GM19455 (cell line): ENCODE results near the gene SULT6B1.
A peak's percentile ranks its signal among the peaks of the same experiment; 100 is the strongest.
"Not testable (repeated sequence)": the region's sequence is repeated elsewhere in the genome, so short reads cannot be mapped to it uniquely, and the experiment has no call there.

ENCODE experiments used
- ATAC-seq: cut with Tn5 transposase; IDR thresholded peaks from one replicate; pipeline ENCODE4 v1.9.1; 2021; ENCODE audit not compliant: unreplicated experiment

Gene SULT6B1

GRCh38 chr2:37188570-37188969 lies at the start of gene SULT6B1:
Gene SULT6B1, minus strand, starts transcription at chr2:37188670. Its CDS starts 30 bp downstream, at chr2:37188640.
- ATAC-seq: no peak

- no peak for ATAC-seq
Observed at GRCh38 chr2:37232131-37232933, 43.9 kb upstream of the SULT6B1 start.

- ATAC-seq: peak; percentile 96
Observed at GRCh38 chr2:37231241-37232130, 43.0 kb upstream of the SULT6B1 start, which contains the start of the genes CEBPZ and NDUFAF7. Gene CEBPZ, minus strand, starts transcription at chr2:37231596. Its CDS starts 29 bp downstream, at chr2:37231567. Gene NDUFAF7, plus strand, starts transcription at chr2:37231658. Its CDS starts 48 bp downstream, at chr2:37231706.

- ATAC-seq: no peak
Observed at GRCh38 chr2:37230581-37230980, 42.1 kb upstream of the SULT6B1 start.

- no peak for ATAC-seq
Observed at GRCh38 chr2:37228788-37229187, 40.3 kb upstream of the SULT6B1 start.

- ATAC-seq: no peak
Observed at GRCh38 chr2:37226863-37227262, 38.4 kb upstream of the SULT6B1 start.

- not testable (repeated sequence) for ATAC-seq
Observed at GRCh38 chr2:37225129-37225528, 36.7 kb upstream of the SULT6B1 start.

- no peak for ATAC-seq
Observed at GRCh38 chr2:37224063-37224462, 35.6 kb upstream of the SULT6B1 start.

GRCh38 chr2:37223131-37223530 lies 34.7 kb upstream of the SULT6B1 start:
- ATAC-seq: no peak

GRCh38 chr2:37219046-37219445 lies 30.6 kb upstream of the SULT6B1 start:
- no peak for ATAC-seq

GRCh38 chr2:37215250-37215649 lies 26.8 kb upstream of the SULT6B1 start:
- no peak for ATAC-seq

- ATAC-seq: no peak
Observed at GRCh38 chr2:37211939-37212338, 23.5 kb upstream of the SULT6B1 start.

GRCh38 chr2:37211212-37211611 lies 22.7 kb upstream of the SULT6B1 start:
- no peak for ATAC-seq

- not testable (repeated sequence) for ATAC-seq
Observed at GRCh38 chr2:37206760-37207159, 18.3 kb upstream of the SULT6B1 start.

GRCh38 chr2:37205689-37206341 lies 17.3 kb upstream of the SULT6B1 start:
- ATAC-seq: no peak

GRCh38 chr2:37205071-37205661 lies 16.7 kb upstream of the SULT6B1 start:
- not testable (repeated sequence) for ATAC-seq

GRCh38 chr2:37203708-37204107 lies 15.2 kb upstream of the SULT6B1 start:
- ATAC-seq: no peak

- no peak for ATAC-seq
Observed at GRCh38 chr2:37201766-37202165, 13.3 kb upstream of the SULT6B1 start.

GRCh38 chr2:37201208-37201607 lies 12.7 kb upstream of the SULT6B1 start:
- ATAC-seq: no peak

GRCh38 chr2:37198681-37199065 lies 10.2 kb upstream of the SULT6B1 start:
- ATAC-seq: no peak
